ENCODE measurements around the gene TMPRSS7. TPM values are rescaled to one million over a fixed set of nuclear protein-coding genes. Genes with fewer than 3 reads are reported as not detected.

Gene TMPRSS7
- total and polyA plus RNA-seq, 2 donors from 2014 or later: not detected

DNA sequence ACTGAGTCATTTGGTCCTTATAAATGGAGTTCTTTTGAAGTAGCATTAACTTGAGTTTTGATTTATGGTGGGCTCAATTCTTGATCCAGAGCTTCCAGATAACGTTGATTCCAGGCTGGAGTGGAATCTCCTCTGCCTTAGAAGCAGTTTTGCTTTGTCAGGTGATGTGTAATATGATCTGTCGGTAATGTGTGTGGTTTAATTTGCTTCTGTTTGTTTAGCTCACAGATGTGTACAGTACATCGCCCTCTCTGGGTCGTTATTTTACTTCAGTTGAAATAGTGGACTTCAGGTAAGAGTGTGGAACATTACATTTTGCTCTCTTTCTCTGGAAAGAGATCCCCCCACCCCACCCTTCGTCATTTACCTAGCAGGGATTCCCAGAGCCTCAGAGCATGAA is 74.8 kb downstream of the TMPRSS7 start:
- Histone ChIP-seq H3K27me3 (ENCODE audit: control insufficient read depth, insufficient read depth, low read length) (no peaks in the 10 kb centered on the region), H3K9ac (ENCODE audit: low read length in 3 of 3) (no peak overlapping the region), H3K4me1 (ENCODE audit: control insufficient read depth in 2 of 3, insufficient read depth in 2 of 3, low read depth in 1 of 3, low read length in 3 of 3) (no peaks in the 10 kb centered on the region), H3K36me3 (ENCODE audit: control insufficient read depth in 2 of 3, insufficient read depth in 3 of 3, low read length in 3 of 3) (peaks cover 0 to 9% (median 4%) of the 10 kb centered on the region in 3 donors), H3K9me3 (ENCODE audit: control insufficient read depth in 2 of 3, insufficient read depth in 1 of 3, low read length in 3 of 3) (no peaks in the 10 kb centered on the region), H3K27ac (ENCODE audit: low read depth in 2 of 2, low read length in 2 of 2) (no peak overlapping the region), H3K4me3 (ENCODE audit: low read length in 3 of 3) (no peak overlapping the region)
- TF ChIP-seq CTCF (IDR thresholded peaks at IDR 0.05; ENCODE audit: borderline replicate concordance, extremely low read depth, insufficient read depth): no peak
- FAIRE-seq (no peak), DNase-seq (peak in 3 of 5 donors; percentile 40 to 75 (median 56))
- intact Hi-C loops (cut with DNase I): no loop called here

DNA sequence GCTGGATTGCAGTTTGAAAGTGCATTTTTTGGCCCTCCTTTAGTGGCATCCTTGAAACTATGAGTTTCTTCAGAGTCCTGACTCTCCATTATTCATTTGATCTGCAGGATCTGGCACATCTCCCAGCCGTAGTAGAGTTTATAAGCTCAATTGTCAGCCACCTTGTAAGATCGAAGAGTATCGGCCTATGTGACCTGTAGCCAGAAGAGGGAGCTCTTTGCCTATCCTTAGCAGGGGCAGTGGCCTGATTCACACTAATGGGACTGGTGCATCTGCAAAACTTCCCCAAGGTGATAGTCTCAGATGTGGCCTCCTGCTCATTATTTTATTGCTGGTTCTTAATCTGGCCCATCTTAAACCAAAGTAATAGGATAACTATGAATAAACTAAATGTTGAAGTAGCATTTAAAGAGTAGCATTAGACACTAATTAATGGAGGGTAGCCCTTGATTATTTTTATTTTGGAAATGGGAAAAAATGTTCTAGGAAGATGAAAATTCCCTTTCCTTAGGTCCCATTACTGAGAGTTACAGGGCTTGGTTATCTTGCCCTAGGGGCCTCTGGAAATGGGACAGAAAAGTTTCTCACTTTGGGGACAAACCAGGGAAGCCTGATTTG is 77.4 kb downstream of the TMPRSS7 start:
- H3K4me3 ChIP-seq (ENCODE audit: low read length in 3 of 3): no peak overlapping the region
- no peak for FAIRE-seq
- H3K27ac ChIP-seq (ENCODE audit: low read depth in 2 of 2, low read length in 2 of 2): no peak overlapping the region
- H3K27me3 ChIP-seq (ENCODE audit: control insufficient read depth, insufficient read depth, low read length): no peaks in the 10 kb centered on the region
- DNase-seq: peak in 4 of 5 donors; percentile 50 to 77 (median 66)
- H3K9me3 ChIP-seq (ENCODE audit: control insufficient read depth in 2 of 3, insufficient read depth in 1 of 3, low read length in 3 of 3): no peaks in the 10 kb centered on the region
- peaks cover 0 to 7% (median 4%) of the 10 kb centered on the region in 3 donors for H3K36me3 ChIP-seq (ENCODE audit: control insufficient read depth in 2 of 3, insufficient read depth in 3 of 3, low read length in 3 of 3)
- H3K9ac ChIP-seq (ENCODE audit: low read length in 3 of 3): no peak overlapping the region
- peak; percentile 68 for TF ChIP-seq CTCF (IDR thresholded peaks at IDR 0.05; ENCODE audit: borderline replicate concordance, extremely low read depth, insufficient read depth)
- no peaks in the 10 kb centered on the region for H3K4me1 ChIP-seq (ENCODE audit: control insufficient read depth in 2 of 3, insufficient read depth in 2 of 3, low read depth in 1 of 3, low read length in 3 of 3)
- intact Hi-C loops (cut with DNase I): no loop called here

DNA sequence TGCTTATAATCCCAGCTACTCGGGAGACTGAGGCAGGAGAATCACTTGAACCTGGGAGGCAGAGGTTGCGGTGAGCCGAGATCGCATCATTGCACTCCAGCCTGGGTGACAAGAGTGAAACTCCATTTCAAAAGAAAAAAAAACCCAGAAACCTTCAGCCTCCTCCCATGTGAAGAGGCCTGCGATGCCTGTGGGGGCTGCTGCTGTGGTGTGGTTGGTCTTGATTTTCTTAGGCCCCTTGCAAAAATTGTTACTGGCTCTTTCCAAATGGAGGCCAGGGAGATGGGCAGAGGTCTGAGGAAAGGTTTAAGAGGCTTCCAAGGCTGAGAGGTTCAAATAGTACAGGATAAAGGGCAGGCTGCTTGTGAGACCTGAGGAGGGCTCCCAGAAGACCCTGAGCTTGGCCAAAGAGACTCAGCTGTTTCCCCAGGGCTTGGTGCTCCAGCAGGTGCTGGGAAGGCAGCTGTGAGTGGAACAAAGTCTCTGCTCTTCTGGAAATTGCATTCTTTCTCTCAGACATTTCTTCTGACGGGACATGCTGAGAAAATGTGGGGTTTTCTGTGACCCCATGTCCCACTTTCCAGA is 80.1 kb downstream of the TMPRSS7 start:
- FAIRE-seq (no peak), DNase-seq (no peak)
- no peak overlapping the region for H3K27ac ChIP-seq (ENCODE audit: low read depth in 2 of 2, low read length in 2 of 2)
- no peaks in the 10 kb centered on the region for H3K27me3 ChIP-seq (ENCODE audit: control insufficient read depth, insufficient read depth, low read length)
- H3K4me1 ChIP-seq (ENCODE audit: control insufficient read depth in 2 of 3, insufficient read depth in 2 of 3, low read depth in 1 of 3, low read length in 3 of 3): peaks cover 0 to 2% (median 0%) of the 10 kb centered on the region in 3 donors
- H3K36me3 ChIP-seq (ENCODE audit: control insufficient read depth in 2 of 3, insufficient read depth in 3 of 3, low read length in 3 of 3): peaks cover 0 to 7% (median 4%) of the 10 kb centered on the region in 3 donors
- intact Hi-C loops (cut with DNase I): no loop called here
- H3K4me3 ChIP-seq (ENCODE audit: low read length in 3 of 3): no peak overlapping the region
- no peak overlapping the region for H3K9ac ChIP-seq (ENCODE audit: low read length in 3 of 3)
- no peaks in the 10 kb centered on the region for H3K9me3 ChIP-seq (ENCODE audit: control insufficient read depth in 2 of 3, insufficient read depth in 1 of 3, low read length in 3 of 3)
- TF ChIP-seq CTCF (IDR thresholded peaks at IDR 0.05; ENCODE audit: borderline replicate concordance, extremely low read depth, insufficient read depth): no peak

Measured in kidney (tissue), 14 donors.